ENCODE data around the gene SMAD7.

GRCh38 chr18:48887294-48887904 lies 63.4 kb downstream of the SMAD7 start:
- no peak for TF ChIP-seq CTCF (IDR thresholded peaks at IDR 0.05)
- TF ChIP-seq POLR2A (IDR thresholded peaks at IDR 0.05), result no peak

Data from thyroid gland (tissue), 4 donors.